ENCODE measurements around the gene ZNF831. TPM values are rescaled to one million over a fixed set of nuclear protein-coding genes. Genes with fewer than 3 reads are reported as not detected.

The ZNF831 gene
- total and polyA plus RNA-seq, 11 donors, result 0.02 to 0.77 (median 0.06) TPM; not detected in 2

DNA sequence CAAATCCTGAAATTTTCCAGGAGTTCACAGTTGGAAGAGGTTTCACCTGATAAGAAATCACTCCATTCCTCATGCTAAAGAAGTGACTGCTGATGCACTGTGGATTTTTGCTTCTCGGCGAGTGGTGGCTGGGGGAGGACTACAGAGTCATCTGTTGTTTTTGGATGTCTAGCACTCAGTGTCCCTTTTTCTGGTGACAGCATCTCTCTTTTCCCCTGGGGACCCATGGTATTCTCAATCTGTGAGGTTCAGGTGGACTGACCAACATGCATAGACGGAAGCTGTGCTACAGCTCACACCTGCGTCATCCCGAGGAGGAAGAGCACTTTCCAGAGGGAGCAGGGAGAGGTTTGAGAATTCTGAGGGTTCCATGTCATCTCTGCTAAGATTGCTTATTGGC lies 42.7 kb upstream of the ZNF831 start:
- DNase-seq (no peak), ATAC-seq (no peak)
- intact Hi-C loops (cut with DNase I), result no loop called here
- TF ChIP-seq POLR2A (IDR thresholded peaks at IDR 0.05), result no peak
- TF ChIP-seq, protein P1, sequence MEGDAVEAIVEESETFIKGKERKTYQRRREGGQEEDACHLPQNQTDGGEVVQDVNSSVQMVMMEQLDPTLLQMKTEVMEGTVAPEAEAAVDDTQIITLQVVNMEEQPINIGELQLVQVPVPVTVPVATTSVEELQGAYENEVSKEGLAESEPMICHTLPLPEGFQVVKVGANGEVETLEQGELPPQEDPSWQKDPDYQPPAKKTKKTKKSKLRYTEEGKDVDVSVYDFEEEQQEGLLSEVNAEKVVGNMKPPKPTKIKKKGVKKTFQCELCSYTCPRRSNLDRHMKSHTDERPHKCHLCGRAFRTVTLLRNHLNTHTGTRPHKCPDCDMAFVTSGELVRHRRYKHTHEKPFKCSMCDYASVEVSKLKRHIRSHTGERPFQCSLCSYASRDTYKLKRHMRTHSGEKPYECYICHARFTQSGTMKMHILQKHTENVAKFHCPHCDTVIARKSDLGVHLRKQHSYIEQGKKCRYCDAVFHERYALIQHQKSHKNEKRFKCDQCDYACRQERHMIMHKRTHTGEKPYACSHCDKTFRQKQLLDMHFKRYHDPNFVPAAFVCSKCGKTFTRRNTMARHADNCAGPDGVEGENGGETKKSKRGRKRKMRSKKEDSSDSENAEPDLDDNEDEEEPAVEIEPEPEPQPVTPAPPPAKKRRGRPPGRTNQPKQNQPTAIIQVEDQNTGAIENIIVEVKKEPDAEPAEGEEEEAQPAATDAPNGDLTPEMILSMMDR (IDR thresholded peaks at IDR 0.05), result no peak
- 85 to 88% (median 88%) methylated on average over 5 of the region's 5 CpGs for WGBS, 4 donors
- Histone ChIP-seq H3K27ac (no peak overlapping the region), H3K4me1 (peaks cover 0 to 13% (median 0%) of the 10 kb centered on the region in 12 donors), H3K9me3 (peaks cover 0 to 5% (median 0%) of the 10 kb centered on the region in 12 donors), H3K36me3 (no peaks in the 10 kb centered on the region), H3K27me3 (peaks cover 0 to 6% (median 0%) of the 10 kb centered on the region in 9 donors), H3K4me3 (no peak overlapping the region)

DNA sequence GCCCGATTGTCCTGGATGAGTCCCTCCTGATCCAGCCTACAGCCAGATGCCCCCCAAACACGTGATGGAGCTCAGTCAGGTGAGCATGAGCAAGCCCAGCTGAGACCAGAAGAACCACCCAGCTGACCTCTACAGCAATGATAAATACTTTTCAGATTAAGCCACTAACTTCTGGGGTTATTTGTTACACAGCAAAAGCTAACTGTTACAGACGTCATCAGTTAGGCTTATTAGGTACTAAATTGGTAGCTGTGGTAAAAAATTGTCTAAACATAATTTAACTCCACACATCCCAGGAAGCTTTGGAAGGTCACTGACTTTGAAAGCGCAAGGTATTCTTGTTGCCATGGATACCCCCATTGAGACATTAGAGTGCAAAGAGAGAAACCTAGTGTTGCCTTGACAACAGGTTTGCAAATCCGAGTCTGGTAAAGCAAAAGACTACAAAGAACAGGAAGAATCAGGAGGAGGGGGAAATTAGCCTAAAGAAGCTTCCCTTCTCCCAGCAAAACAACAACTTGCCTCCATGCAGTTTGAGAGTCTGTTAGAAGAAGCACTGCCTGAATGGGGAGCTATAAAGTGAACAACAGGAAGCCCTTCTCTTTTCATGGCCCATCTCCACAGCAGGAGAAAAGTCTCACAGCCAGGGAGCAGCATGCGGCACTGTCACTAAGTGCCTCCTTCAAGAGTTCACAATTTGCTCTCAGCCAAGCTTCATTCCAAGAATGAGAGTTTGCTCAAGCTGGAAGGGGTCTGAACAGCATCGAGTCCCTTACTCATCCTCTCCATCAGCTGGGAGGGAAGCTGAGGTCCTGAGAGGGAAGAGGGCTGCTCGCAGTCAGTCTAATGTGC lies 41.7 kb upstream of the ZNF831 start:
- DNase-seq, result no peak
- no peak for ATAC-seq

DNA sequence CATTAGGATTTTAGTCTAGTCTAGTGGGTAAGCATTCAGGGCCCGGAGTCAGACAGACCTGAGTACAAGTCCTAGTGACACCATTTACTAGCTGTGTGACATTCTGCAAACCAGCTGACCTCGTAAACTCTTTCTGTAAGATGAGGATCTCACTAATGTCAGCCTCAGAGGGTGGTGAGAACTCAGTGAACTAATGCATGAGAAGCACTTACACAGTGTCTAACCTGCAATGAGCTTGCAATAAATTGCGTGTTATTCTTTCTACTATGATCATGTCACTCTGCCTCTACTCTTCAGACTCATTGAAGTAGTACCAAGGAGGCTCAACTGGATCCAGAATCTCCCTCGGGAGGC lies 41.1 kb upstream of the ZNF831 start:
- H3K4me1 ChIP-seq, result peaks cover 0 to 13% (median 0%) of the 10 kb centered on the region in 12 donors
- WGBS, 4 donors, result 89 to 95% (median 93%) methylated on average over 4 of the region's 4 CpGs

More for the DNA sequence above, 41.7 kb upstream of the ZNF831 start:
- Histone ChIP-seq H3K4me3 (no peak overlapping the region), H3K9me3 (peaks cover 0 to 5% (median 0%) of the 10 kb centered on the region in 12 donors), H3K27me3 (peaks cover 0 to 6% (median 0%) of the 10 kb centered on the region in 9 donors), H3K4me1 (peaks cover 0 to 13% (median 0%) of the 10 kb centered on the region in 12 donors), H3K27ac (peak overlapping the region in 1 of 12 donors; percentile 47), H3K36me3 (no peaks in the 10 kb centered on the region)
- TF ChIP-seq POLR2A (IDR thresholded peaks at IDR 0.05), result no peak
- TF ChIP-seq, protein P1 (IDR thresholded peaks at IDR 0.05), result no peak
- intact Hi-C loops (cut with DNase I), result no loop called here
- 61 to 64% (median 64%) methylated on average over 8 of the region's 8 CpGs for WGBS, 4 donors

More for the DNA sequence above, 41.1 kb upstream of the ZNF831 start:
- H3K4me3 ChIP-seq, result no peak overlapping the region
- peaks cover 0 to 5% (median 0%) of the 10 kb centered on the region in 12 donors for H3K9me3 ChIP-seq
- no peaks in the 10 kb centered on the region for H3K36me3 ChIP-seq
- TF ChIP-seq, protein P1 (IDR thresholded peaks at IDR 0.05), result no peak
- no peak for TF ChIP-seq POLR2A (IDR thresholded peaks at IDR 0.05)
- DNase-seq (no peak), ATAC-seq (no peak)
- peak overlapping the region in 1 of 12 donors; percentile 47 for H3K27ac ChIP-seq
- peaks cover 0 to 6% (median 0%) of the 10 kb centered on the region in 9 donors for H3K27me3 ChIP-seq
- intact Hi-C loops (cut with DNase I), result no loop called here

Data from heart left ventricle (tissue), 16 donors.